WTC11 (cell line): Measurements from ENCODE around the gene IL17RB. TPM values are rescaled to one million over a fixed set of nuclear protein-coding genes. Genes with fewer than 3 reads are reported as not detected.

Source experiments
- ATAC-seq: fragments of 200-7000 bp; cut with Tn5 transposase; 2 replicates; pipeline ENCODE4 v1.10.0; 2021; ENCODE audit warnings: mild to moderate bottlenecking, moderate library complexity
- CTCF ChIA-PET: fragments of 300-600 bp; sonication (Branson Sonifier 250); formaldehyde crosslinking; loops from one replicate; lab custom pipeline; 2021; ENCODE audit warnings: antibody characterized with exemption; lab: Charles Lee
- POLR2A ChIA-PET: fragments of 350-600 bp; sonication (Branson Sonifier 250); formaldehyde crosslinking; loops from one replicate; lab custom pipeline; 2021; ENCODE audit warnings: antibody characterized with exemption; lab: Charles Lee
- DNase-seq: peaks from one replicate; pipeline ENCODE4 v3.0.0; 2021; ENCODE audit warnings: low spot score
- H3K27ac Mint-ChIP-seq: 2 replicates; pipeline ENCODE4 v1.8.0; 2021; ENCODE audit warnings: mixed read lengths
- H3K27me3 Mint-ChIP-seq: 2 replicates; pipeline ENCODE4 v1.8.0; 2021; ENCODE audit warnings: low read depth, mild to moderate bottlenecking, moderate library complexity, mixed read lengths
- H3K36me3 Mint-ChIP-seq: 2 replicates; pipeline ENCODE4 v1.8.0; 2021; ENCODE audit warnings: mixed read lengths
- H3K4me1 Mint-ChIP-seq: 2 replicates; pipeline ENCODE4 v1.8.0; 2022; ENCODE audit warnings: mixed read lengths
- H3K4me3 Mint-ChIP-seq: 2 replicates; pipeline ENCODE4 v1.8.0; 2021; ENCODE audit warnings: mild to moderate bottlenecking, moderate library complexity, mixed read lengths
- H3K9me3 Mint-ChIP-seq: 2 replicates; pipeline ENCODE4 v1.8.0; 2021; ENCODE audit warnings: mixed read lengths
- EMX1 ChIP-seq: fragments of 250-450 bp; sonication (Bioruptor Pico); IDR thresholded peaks from 2 replicates; pipeline ENCODE4 v1.8.0; 2021; ENCODE audit warnings: mild to moderate bottlenecking
- FOXJ3 ChIP-seq: sonication (generic); formaldehyde crosslinking; IDR thresholded peaks from 2 replicates; pipeline ENCODE4 v1.9.0; 2021; ENCODE audit warnings: missing genetic modification reagents, mild to moderate bottlenecking, borderline replicate concordance
- FOXK1 ChIP-seq: sonication (generic); formaldehyde crosslinking; IDR thresholded peaks from 2 replicates; pipeline ENCODE4 v1.8.0; 2022; ENCODE audit warnings: mild to moderate bottlenecking, moderate library complexity, missing genetic modification reagents
- NFE2L1 ChIP-seq: sonication (generic); formaldehyde crosslinking; IDR thresholded peaks from 2 replicates; pipeline ENCODE4 v1.8.1; 2023; ENCODE audit warnings: missing genetic modification reagents
- RELA ChIP-seq: sonication (generic); formaldehyde crosslinking; IDR thresholded peaks from 2 replicates; pipeline ENCODE4 v1.8.1; 2022; ENCODE audit warnings: missing genetic modification reagents, mild to moderate bottlenecking, borderline replicate concordance
- RORB ChIP-seq: fragments of 250-450 bp; sonication (Bioruptor Pico); IDR thresholded peaks from 2 replicates; pipeline ENCODE4 v1.9.0; 2021; ENCODE audit warnings: mild to moderate bottlenecking
- TEAD4 ChIP-seq: sonication (generic); formaldehyde crosslinking; IDR thresholded peaks from 2 replicates; pipeline ENCODE4 v1.8.0; 2022; ENCODE audit warnings: mild to moderate bottlenecking, missing genetic modification reagents
- ZNF138 ChIP-seq: sonication (generic); formaldehyde crosslinking; conservative IDR thresholded peaks from 2 replicates; pipeline ENCODE4 v1.8.1; 2022; ENCODE audit warnings: mild to moderate bottlenecking, moderate library complexity, missing genetic modification reagents
- ZNF219 ChIP-seq: sonication (generic); formaldehyde crosslinking; IDR thresholded peaks from 2 replicates; pipeline ENCODE4 v1.8.0; 2023; ENCODE audit warnings: missing genetic modification reagents, mild to moderate bottlenecking, borderline replicate concordance
- ZNF232 ChIP-seq: sonication (generic); formaldehyde crosslinking; IDR thresholded peaks from 2 replicates; pipeline ENCODE4 v1.8.0; 2022; ENCODE audit warnings: mild to moderate bottlenecking, missing genetic modification reagents
- ZNF317 ChIP-seq: sonication (generic); formaldehyde crosslinking; IDR thresholded peaks from 2 replicates; pipeline ENCODE4 v1.8.1; 2023; ENCODE audit warnings: low read depth, mild to moderate bottlenecking, moderate library complexity, missing genetic modification reagents, borderline replicate concordance
- ZNF423 ChIP-seq: fragments of 250-450 bp; sonication (Bioruptor Pico); IDR thresholded peaks from 2 replicates; pipeline ENCODE4 v2.1.2; 2022; ENCODE audit warnings: mild to moderate bottlenecking, moderate library complexity
- total RNA-seq: library from RNA; stranded (reverse); gene quantifications from 3 replicates; pipeline ENCODE4 v1.2.3, GENCODE V29; 2021
- TF ChIP-seq, protein P1 (sequence below): sonication (generic); formaldehyde crosslinking; IDR thresholded peaks from 2 replicates; pipeline ENCODE4 v1.8.1; 2022; ENCODE audit warnings: mild to moderate bottlenecking, moderate library complexity, missing genetic modification reagents
- TF ChIP-seq, protein P2 (sequence below): fragments of 250-450 bp; sonication (Bioruptor Pico); IDR thresholded peaks from 2 replicates; pipeline ENCODE4 v1.9.0; 2021; ENCODE audit warnings: mild to moderate bottlenecking
- TF ChIP-seq, protein P3 (sequence below): sonication (generic); formaldehyde crosslinking; IDR thresholded peaks from 2 replicates; pipeline ENCODE4 v1.8.0; 2023; ENCODE audit warnings: missing genetic modification reagents, mild to moderate bottlenecking, borderline replicate concordance
- TF ChIP-seq, protein P4 (sequence below): sonication (generic); formaldehyde crosslinking; conservative IDR thresholded peaks from 2 replicates; pipeline ENCODE4 v1.8.1; 2023; ENCODE audit warnings: mild to moderate bottlenecking, low read depth, missing genetic modification reagents, moderate library complexity
- TF ChIP-seq, protein P5 (sequence below): fragments of 250-450 bp; sonication (Bioruptor Pico); IDR thresholded peaks from 2 replicates; pipeline ENCODE4 v1.9.0; 2021; ENCODE audit warnings: mild to moderate bottlenecking, borderline replicate concordance

Gene IL17RB
- total RNA-seq, 1 experiment from 2014 or later: 5.6 TPM

DNA sequence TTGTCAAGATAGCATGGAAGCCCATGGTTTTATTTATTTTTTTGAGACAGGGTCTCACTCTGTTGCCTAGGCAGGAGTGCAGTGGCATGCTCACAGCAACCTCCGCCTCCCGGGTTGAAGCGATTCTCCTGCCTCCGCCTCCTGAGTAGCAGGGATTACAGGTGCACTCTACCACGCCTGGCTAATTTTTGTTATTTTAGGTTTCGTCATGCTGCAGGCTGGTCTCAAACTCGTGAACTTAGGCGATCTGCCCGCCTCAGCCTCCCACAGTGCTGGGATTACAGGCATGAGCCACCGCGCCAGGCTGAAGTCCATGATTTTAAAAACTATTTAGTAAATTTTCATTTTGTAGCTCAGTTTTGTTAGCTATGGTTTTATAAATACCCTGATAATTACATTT is 38.3 kb downstream of the IL17RB start:
- peaks cover 13% of the 10 kb centered on the region for H3K4me1 Mint-ChIP-seq
- no peak for DNase-seq
- no peaks in the 10 kb centered on the region for H3K27me3 Mint-ChIP-seq
- no peak overlapping the region for H3K27ac Mint-ChIP-seq
- no peak overlapping the region for H3K4me3 Mint-ChIP-seq
- no peaks in the 10 kb centered on the region for H3K9me3 Mint-ChIP-seq
- ChIA-PET CTCF (no interaction called here), POLR2A (no interaction called here)
- peaks cover 29% of the 10 kb centered on the region for H3K36me3 Mint-ChIP-seq
- TF ChIP-seq NFE2L1 (CRISPR knock-in tag) (no peak), ZNF219 (CRISPR knock-in tag) (no peak)
- no peak for ATAC-seq

DNA sequence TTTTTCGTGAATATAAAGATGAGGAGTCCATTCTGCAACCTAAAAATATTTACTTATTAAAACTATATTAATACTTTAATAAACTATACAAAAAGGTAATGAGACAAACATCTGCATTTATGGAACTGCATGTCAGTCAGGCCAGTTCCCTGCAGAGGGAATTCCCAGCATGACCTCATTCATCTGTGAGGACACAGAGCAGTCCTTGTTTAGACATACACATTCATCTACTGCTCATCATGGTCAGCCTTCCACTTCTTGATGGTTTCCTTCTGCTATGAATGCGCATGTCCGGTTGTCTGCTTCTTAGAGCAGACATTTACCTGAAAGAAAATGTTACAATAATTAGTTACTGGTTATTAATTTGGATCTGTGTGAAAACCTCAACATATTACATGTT is 38.9 kb downstream of the IL17RB start:
- peaks cover 23% of the 10 kb centered on the region for H3K36me3 Mint-ChIP-seq
- H3K27me3 Mint-ChIP-seq: no peaks in the 10 kb centered on the region
- no peak overlapping the region for H3K4me3 Mint-ChIP-seq
- POLR2A ChIA-PET: no interaction called here
- ATAC-seq: no peak
- no peak overlapping the region for H3K27ac Mint-ChIP-seq
- DNase-seq: no peak
- TF ChIP-seq, protein P1, sequence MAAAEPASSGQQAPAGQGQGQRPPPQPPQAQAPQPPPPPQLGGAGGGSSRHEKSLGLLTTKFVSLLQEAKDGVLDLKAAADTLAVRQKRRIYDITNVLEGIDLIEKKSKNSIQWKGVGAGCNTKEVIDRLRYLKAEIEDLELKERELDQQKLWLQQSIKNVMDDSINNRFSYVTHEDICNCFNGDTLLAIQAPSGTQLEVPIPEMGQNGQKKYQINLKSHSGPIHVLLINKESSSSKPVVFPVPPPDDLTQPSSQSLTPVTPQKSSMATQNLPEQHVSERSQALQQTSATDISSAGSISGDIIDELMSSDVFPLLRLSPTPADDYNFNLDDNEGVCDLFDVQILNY (CRISPR knock-in tag): no peak
- no peak for TF ChIP-seq ZNF138 (CRISPR knock-in tag)
- TF ChIP-seq, protein P2, sequence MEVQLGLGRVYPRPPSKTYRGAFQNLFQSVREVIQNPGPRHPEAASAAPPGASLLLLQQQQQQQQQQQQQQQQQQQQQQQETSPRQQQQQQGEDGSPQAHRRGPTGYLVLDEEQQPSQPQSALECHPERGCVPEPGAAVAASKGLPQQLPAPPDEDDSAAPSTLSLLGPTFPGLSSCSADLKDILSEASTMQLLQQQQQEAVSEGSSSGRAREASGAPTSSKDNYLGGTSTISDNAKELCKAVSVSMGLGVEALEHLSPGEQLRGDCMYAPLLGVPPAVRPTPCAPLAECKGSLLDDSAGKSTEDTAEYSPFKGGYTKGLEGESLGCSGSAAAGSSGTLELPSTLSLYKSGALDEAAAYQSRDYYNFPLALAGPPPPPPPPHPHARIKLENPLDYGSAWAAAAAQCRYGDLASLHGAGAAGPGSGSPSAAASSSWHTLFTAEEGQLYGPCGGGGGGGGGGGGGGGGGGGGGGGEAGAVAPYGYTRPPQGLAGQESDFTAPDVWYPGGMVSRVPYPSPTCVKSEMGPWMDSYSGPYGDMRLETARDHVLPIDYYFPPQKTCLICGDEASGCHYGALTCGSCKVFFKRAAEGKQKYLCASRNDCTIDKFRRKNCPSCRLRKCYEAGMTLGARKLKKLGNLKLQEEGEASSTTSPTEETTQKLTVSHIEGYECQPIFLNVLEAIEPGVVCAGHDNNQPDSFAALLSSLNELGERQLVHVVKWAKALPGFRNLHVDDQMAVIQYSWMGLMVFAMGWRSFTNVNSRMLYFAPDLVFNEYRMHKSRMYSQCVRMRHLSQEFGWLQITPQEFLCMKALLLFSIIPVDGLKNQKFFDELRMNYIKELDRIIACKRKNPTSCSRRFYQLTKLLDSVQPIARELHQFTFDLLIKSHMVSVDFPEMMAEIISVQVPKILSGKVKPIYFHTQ (CRISPR knock-in tag): no peak
- TF ChIP-seq RORB (CRISPR knock-in tag): no peak
- TF ChIP-seq TEAD4 (CRISPR knock-in tag): no peak
- TF ChIP-seq, protein P3, sequence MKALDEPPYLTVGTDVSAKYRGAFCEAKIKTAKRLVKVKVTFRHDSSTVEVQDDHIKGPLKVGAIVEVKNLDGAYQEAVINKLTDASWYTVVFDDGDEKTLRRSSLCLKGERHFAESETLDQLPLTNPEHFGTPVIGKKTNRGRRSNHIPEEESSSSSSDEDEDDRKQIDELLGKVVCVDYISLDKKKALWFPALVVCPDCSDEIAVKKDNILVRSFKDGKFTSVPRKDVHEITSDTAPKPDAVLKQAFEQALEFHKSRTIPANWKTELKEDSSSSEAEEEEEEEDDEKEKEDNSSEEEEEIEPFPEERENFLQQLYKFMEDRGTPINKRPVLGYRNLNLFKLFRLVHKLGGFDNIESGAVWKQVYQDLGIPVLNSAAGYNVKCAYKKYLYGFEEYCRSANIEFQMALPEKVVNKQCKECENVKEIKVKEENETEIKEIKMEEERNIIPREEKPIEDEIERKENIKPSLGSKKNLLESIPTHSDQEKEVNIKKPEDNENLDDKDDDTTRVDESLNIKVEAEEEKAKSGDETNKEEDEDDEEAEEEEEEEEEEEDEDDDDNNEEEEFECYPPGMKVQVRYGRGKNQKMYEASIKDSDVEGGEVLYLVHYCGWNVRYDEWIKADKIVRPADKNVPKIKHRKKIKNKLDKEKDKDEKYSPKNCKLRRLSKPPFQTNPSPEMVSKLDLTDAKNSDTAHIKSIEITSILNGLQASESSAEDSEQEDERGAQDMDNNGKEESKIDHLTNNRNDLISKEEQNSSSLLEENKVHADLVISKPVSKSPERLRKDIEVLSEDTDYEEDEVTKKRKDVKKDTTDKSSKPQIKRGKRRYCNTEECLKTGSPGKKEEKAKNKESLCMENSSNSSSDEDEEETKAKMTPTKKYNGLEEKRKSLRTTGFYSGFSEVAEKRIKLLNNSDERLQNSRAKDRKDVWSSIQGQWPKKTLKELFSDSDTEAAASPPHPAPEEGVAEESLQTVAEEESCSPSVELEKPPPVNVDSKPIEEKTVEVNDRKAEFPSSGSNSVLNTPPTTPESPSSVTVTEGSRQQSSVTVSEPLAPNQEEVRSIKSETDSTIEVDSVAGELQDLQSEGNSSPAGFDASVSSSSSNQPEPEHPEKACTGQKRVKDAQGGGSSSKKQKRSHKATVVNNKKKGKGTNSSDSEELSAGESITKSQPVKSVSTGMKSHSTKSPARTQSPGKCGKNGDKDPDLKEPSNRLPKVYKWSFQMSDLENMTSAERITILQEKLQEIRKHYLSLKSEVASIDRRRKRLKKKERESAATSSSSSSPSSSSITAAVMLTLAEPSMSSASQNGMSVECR (CRISPR knock-in tag): no peak
- TF ChIP-seq FOXK1 (CRISPR knock-in tag): no peak
- no peak for TF ChIP-seq FOXJ3 (CRISPR knock-in tag)
- TF ChIP-seq EMX1 (CRISPR knock-in tag): no peak
- no peak for TF ChIP-seq RELA (CRISPR knock-in tag)
- TF ChIP-seq, protein P4, sequence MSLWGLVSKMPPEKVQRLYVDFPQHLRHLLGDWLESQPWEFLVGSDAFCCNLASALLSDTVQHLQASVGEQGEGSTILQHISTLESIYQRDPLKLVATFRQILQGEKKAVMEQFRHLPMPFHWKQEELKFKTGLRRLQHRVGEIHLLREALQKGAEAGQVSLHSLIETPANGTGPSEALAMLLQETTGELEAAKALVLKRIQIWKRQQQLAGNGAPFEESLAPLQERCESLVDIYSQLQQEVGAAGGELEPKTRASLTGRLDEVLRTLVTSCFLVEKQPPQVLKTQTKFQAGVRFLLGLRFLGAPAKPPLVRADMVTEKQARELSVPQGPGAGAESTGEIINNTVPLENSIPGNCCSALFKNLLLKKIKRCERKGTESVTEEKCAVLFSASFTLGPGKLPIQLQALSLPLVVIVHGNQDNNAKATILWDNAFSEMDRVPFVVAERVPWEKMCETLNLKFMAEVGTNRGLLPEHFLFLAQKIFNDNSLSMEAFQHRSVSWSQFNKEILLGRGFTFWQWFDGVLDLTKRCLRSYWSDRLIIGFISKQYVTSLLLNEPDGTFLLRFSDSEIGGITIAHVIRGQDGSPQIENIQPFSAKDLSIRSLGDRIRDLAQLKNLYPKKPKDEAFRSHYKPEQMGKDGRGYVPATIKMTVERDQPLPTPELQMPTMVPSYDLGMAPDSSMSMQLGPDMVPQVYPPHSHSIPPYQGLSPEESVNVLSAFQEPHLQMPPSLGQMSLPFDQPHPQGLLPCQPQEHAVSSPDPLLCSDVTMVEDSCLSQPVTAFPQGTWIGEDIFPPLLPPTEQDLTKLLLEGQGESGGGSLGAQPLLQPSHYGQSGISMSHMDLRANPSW (CRISPR knock-in tag): no peak
- TF ChIP-seq ZNF423 (CRISPR knock-in tag): no peak
- TF ChIP-seq ZNF232 (CRISPR knock-in tag): no peak
- no peak for TF ChIP-seq ZNF317 (CRISPR knock-in tag)
- TF ChIP-seq, protein P5, sequence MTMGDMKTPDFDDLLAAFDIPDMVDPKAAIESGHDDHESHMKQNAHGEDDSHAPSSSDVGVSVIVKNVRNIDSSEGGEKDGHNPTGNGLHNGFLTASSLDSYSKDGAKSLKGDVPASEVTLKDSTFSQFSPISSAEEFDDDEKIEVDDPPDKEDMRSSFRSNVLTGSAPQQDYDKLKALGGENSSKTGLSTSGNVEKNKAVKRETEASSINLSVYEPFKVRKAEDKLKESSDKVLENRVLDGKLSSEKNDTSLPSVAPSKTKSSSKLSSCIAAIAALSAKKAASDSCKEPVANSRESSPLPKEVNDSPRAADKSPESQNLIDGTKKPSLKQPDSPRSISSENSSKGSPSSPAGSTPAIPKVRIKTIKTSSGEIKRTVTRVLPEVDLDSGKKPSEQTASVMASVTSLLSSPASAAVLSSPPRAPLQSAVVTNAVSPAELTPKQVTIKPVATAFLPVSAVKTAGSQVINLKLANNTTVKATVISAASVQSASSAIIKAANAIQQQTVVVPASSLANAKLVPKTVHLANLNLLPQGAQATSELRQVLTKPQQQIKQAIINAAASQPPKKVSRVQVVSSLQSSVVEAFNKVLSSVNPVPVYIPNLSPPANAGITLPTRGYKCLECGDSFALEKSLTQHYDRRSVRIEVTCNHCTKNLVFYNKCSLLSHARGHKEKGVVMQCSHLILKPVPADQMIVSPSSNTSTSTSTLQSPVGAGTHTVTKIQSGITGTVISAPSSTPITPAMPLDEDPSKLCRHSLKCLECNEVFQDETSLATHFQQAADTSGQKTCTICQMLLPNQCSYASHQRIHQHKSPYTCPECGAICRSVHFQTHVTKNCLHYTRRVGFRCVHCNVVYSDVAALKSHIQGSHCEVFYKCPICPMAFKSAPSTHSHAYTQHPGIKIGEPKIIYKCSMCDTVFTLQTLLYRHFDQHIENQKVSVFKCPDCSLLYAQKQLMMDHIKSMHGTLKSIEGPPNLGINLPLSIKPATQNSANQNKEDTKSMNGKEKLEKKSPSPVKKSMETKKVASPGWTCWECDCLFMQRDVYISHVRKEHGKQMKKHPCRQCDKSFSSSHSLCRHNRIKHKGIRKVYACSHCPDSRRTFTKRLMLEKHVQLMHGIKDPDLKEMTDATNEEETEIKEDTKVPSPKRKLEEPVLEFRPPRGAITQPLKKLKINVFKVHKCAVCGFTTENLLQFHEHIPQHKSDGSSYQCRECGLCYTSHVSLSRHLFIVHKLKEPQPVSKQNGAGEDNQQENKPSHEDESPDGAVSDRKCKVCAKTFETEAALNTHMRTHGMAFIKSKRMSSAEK (CRISPR knock-in tag): no peak
- no peaks in the 10 kb centered on the region for H3K9me3 Mint-ChIP-seq
- peaks cover 17% of the 10 kb centered on the region for H3K4me1 Mint-ChIP-seq
- CTCF ChIA-PET: no interaction called here
